Measurements from ENCODE around the gene KCNA10. TPM values are rescaled to one million over a fixed set of nuclear protein-coding genes. Genes with fewer than 3 reads are reported as not detected.

KCNA10 gene
- not detected in 2 replicates for total RNA-seq (2013; cell fraction: nucleolus; rRNA removed)
- not detected in 2 replicates for total RNA-seq (2014; rRNA removed)
- not detected in 2 replicates for total RNA-seq (2014; rRNA removed; fragmentation: Illumina TruSeq; extraction: Trizol)
- total RNA-seq (2021): not detected in 2 replicates
- not detected for polyA plus RNA-seq (2011; ENCODE audit: low read depth)
- not detected in 2 replicates for polyA plus RNA-seq (2011; rRNA removed)
- not detected in 2 replicates for polyA plus RNA-seq (2011; cell fraction: cytosol; rRNA removed)
- not detected in 2 replicates for polyA plus RNA-seq (2011; cell fraction: nucleus; rRNA removed)
- not detected in 2 replicates for polyA plus RNA-seq (2012)
- not detected in 2 replicates for polyA plus RNA-seq (2014; fragmentation: Illumina TruSeq; extraction: Trizol)
- polyA plus RNA-seq (2014; fragmentation: Nextera tagmentation; extraction: Ambion mirVana): not detected
- not detected in 2 replicates for polyA plus RNA-seq (2014; rRNA removed)
- polyA plus RNA-seq (2016; fragmentation: Nextera tagmentation; extraction: Ambion mirVana): not detected
- polyA minus RNA-seq (2011; rRNA and poly(A)+ RNA removed): not detected in 2 replicates
- polyA minus RNA-seq (2011; cell fraction: cytosol; rRNA and poly(A)+ RNA removed): not detected in 2 replicates
- not detected in 2 replicates for polyA minus RNA-seq (2011; cell fraction: nucleus; rRNA and poly(A)+ RNA removed)
- Bru-seq, nascent RNA: not detected
- not detected for BruChase-seq, experiment 1, labeled RNA remaining after a 6-hour chase
- BruChase-seq, experiment 2, labeled RNA remaining after a 2-hour chase: not detected
- long read RNA-seq, experiment 1: 0 reads
- long read RNA-seq, experiment 2: 0 reads

DNA sequence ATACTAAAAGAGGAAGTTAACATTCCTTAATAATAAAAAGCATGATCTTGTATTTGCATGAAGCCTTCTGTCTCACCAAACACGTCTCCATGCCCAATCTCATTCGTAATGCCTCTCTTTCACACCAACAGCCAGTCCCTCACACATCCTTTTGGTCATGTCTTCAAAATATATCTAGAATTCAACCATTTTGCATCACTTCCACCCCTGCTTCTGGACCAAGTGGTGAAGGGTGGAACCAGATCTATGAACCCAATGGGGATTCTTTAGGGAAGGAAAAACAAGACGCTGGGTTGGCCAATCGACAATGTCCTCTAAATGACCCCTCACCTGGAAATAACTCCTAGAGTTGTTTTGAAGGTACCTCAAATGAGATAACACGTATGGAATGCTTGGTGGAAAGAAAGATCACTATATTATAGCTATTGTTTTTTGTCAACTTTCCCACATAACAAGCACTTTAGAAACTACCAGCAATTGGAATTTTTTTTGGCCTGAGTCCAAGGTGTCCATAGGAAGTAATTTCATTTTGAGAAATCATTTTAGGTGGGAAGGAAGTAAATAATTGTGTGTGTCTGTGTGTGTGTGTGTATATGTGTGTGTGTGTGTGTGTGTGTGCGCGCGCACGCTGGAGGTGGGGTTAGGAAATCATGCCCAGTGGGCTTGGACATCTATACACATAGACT, at the start of gene KCNA10:
Gene KCNA10, minus strand, starts transcription at position 51 of the 686 bp plus-strand sequence. CDS start 388 bp downstream, outside the sequence.
- in situ Hi-C loops (cut with MboI) (no loop called here), intact Hi-C loops (cut with micrococcal nuclease; ENCODE audit: unreplicated experiment) (no loop called here)
- no peaks in the 10 kb centered on the region for H3K79me2 ChIP-seq (ENCODE audit: control insufficient read depth, insufficient read depth, low read length)
- H3K4me3 ChIP-seq: no peak within 1 kb of the TSS
- no peak within 1 kb of the TSS for H2AFZ ChIP-seq (ENCODE audit: control insufficient read depth, low read depth, low read length)
- no peaks in the 10 kb centered on the region for H4K20me1 ChIP-seq (ENCODE audit: control insufficient read depth, insufficient read depth)
- TF ChIP-seq TBL1XR1 (IDR thresholded peaks at IDR 0.05; ENCODE audit: low read depth, low read length): no peak
- TF ChIP-seq PKNOX1 (IDR thresholded peaks at IDR 0.05): no peak
- TF ChIP-seq, protein P1, sequence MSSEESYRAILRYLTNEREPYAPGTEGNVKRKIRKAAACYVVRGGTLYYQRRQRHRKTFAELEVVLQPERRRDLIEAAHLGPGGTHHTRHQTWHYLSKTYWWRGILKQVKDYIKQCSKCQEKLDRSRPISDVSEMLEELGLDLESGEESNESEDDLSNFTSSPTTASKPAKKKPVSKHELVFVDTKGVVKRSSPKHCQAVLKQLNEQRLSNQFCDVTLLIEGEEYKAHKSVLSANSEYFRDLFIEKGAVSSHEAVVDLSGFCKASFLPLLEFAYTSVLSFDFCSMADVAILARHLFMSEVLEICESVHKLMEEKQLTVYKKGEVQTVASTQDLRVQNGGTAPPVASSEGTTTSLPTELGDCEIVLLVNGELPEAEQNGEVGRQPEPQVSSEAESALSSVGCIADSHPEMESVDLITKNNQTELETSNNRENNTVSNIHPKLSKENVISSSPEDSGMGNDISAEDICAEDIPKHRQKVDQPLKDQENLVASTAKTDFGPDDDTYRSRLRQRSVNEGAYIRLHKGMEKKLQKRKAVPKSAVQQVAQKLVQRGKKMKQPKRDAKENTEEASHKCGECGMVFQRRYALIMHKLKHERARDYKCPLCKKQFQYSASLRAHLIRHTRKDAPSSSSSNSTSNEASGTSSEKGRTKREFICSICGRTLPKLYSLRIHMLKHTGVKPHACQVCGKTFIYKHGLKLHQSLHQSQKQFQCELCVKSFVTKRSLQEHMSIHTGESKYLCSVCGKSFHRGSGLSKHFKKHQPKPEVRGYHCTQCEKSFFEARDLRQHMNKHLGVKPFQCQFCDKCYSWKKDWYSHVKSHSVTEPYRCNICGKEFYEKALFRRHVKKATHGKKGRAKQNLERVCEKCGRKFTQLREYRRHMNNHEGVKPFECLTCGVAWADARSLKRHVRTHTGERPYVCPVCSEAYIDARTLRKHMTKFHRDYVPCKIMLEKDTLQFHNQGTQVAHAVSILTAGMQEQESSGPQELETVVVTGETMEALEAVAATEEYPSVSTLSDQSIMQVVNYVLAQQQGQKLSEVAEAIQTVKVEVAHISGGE (CRISPR knock-in tag; IDR thresholded peaks at IDR 0.05): no peak
- TF ChIP-seq MEF2B (IDR thresholded peaks at IDR 0.05; ENCODE audit: partially characterized antibody, poor library complexity, severe bottlenecking): no peak
- no peak for TF ChIP-seq RELA (IDR thresholded peaks at IDR 0.05; ENCODE audit: borderline replicate concordance, partially characterized antibody)
- no peak for TF ChIP-seq NFYA (IDR thresholded peaks at IDR 0.05; ENCODE audit: borderline replicate concordance, low read depth, low read length)
- TF ChIP-seq, protein P2, sequence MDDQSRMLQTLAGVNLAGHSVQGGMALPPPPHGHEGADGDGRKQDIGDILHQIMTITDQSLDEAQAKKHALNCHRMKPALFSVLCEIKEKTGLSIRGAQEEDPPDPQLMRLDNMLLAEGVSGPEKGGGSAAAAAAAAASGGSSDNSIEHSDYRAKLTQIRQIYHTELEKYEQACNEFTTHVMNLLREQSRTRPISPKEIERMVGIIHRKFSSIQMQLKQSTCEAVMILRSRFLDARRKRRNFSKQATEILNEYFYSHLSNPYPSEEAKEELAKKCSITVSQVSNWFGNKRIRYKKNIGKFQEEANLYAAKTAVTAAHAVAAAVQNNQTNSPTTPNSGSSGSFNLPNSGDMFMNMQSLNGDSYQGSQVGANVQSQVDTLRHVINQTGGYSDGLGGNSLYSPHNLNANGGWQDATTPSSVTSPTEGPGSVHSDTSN (IDR thresholded peaks at IDR 0.05; ENCODE audit: insufficient replicate concordance, low read depth, low read length): no peak
- POLR2A ChIA-PET: no interaction called here
- RAD21 ChIA-PET (ENCODE audit: unreplicated experiment): interaction anchor here (1.3 kb wide), 1 partner anchor 268 kb away, joined by 4 read pairs; no protein-coding TSS in a partner anchor
- no peak within 1 kb of the TSS for H3K4me2 ChIP-seq (ENCODE audit: control insufficient read depth, insufficient read depth)
- H3K27me3 ChIP-seq (replicated peaks in 1 of 2; ENCODE audit: control insufficient read depth in 2 of 2, insufficient read depth in 2 of 2, low read length in 1 of 2): peaks cover 0 to 3% of the 10 kb centered on the region in 2 experiments; a peak in 3 of 4 replicates
- DNase-seq (ENCODE audit: low read depth, low spot score) (no peak), FAIRE-seq (no peak), ATAC-seq (no peak)
- no peak within 1 kb of the TSS for H3K27ac ChIP-seq (ENCODE audit: control insufficient read depth, insufficient read depth)
- no peaks in the 10 kb centered on the region for H3K9me3 ChIP-seq (replicated peaks; ENCODE audit: control insufficient read depth, insufficient read depth, low read length)
- BruUV-seq (replicated peaks): no TSS peak
- H3K9ac ChIP-seq (ENCODE audit: control insufficient read depth, insufficient read depth, low read length): no peak within 1 kb of the TSS
- H3K4me1 ChIP-seq (ENCODE audit: control insufficient read depth, insufficient read depth, low read length): no peaks in the 10 kb centered on the region
- WGBS (ENCODE audit: insufficient coverage, insufficient replicate concordance, low lambda C conversion rate, missing lambda C conversion rate): 34% methylated on average over 9 of the region's 9 CpGs
- no peaks in the 10 kb centered on the region for H3K36me3 ChIP-seq (ENCODE audit: control insufficient read depth in 2 of 2, insufficient read depth in 2 of 2, low read length in 1 of 2)
- CTCF ChIA-PET: interaction anchor here (0.8 to 6.0 kb wide), 4 partner anchors 8 to 262 kb away, joined by 3 to 46 read pairs (median 6); no protein-coding TSS in a partner anchor
- SMC1A ChIA-PET (ENCODE audit: uncharacterized antibody, unreplicated experiment): no interaction called here
